Stimulated activated CD4-positive, alpha-beta T cell treated with anti-CD3 and anti-CD28 coated beads, Interleukin-15, amount 100 ng/mL, for 24 hours (primary cell): ENCODE measurements around the gene RNF34.

Experiments
- DNase-seq: peaks from one replicate; pipeline ENCODE4 v3.0.0-alpha.2; 2020

RNF34 gene

GRCh38 chr12:121390856-121391255 lies 9.1 kb upstream of the RNF34 start:
- DNase-seq = no peak

DNA sequence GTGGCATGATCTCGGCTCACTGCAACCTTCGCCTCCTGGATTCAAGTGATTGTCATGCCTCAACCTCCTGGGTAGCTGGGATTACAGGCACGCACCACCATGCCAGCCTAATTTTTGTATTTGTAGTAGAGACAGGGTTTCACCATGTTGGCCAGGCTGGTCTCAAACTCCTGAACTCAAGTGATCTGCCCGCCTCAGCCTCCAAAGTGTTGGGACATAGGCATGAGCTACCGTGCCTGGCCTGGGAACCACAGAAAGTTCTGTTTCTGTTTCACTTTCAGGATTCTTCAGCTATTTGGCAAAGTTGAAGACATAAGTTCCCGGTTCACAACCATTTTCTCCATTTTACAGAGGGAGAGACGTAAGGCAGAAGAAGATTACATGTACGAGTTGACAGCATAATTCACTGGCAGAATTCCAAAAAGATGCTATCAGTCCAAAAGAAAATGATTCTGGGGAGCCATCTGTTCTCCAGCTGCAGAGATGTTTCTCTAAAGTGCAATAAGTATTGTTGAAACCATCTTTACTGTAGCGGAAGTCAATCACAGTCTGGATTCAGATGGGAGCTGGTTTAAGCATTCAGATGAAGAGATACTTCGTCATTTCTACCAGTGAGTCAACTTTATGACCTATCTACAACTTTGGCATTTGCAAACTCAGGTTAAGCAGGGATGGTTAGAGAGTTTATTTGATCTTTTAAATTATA lies 8.1 kb upstream of the RNF34 start:
- DNase-seq = peak; percentile 51

GRCh38 chr12:121392325-121392716 lies 7.6 kb upstream of the RNF34 start:
- DNase-seq = no peak

DNA sequence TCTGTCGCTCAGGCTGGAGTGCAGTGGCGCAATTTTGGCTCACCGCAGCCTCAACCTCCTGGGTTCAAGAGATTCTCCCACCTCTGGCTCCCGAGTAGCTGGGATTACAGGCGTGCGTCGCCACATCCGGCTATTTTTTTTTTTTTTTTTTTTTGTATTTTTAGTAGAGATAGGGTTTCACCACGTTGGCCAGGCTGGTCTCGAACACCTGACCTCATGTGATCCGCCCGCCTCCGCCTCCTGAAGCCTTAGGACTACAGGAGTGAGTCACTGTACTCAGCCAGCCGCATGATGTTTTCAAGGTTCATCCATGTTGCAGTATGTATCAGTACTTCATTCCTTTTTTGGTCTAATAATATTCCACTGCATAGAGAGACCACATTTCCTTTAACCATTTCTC lies 2.4 kb upstream of the RNF34 start:
- DNase-seq = peak; percentile 7

- no peak for DNase-seq
Measured at GRCh38 chr12:121398355-121398754, 1.6 kb upstream of the RNF34 start.

- peak; percentile 74 for DNase-seq
Measured at GRCh38 chr12:121400332-121401139, 618 bp downstream of the RNF34 start.

DNA sequence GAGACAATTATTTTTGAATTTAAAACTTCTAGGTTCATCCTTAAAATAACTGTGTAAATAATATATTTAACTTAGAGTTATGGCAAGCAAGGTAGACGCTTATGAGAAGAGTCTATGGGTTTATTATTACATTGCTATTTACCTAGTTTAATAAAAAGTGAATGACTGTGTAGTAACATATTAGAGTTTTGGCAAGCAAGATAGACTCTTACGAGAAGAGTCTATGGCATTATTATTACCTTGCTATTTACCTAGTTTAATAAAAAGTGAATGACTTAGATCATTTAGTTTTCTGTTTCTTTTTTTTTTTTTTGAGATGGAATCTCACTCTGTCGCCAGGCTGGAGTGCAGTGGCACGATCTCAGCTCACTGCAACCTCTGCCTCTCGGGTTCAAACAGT lies 3.8 kb downstream of the RNF34 start:
- DNase-seq = no peak

DNA sequence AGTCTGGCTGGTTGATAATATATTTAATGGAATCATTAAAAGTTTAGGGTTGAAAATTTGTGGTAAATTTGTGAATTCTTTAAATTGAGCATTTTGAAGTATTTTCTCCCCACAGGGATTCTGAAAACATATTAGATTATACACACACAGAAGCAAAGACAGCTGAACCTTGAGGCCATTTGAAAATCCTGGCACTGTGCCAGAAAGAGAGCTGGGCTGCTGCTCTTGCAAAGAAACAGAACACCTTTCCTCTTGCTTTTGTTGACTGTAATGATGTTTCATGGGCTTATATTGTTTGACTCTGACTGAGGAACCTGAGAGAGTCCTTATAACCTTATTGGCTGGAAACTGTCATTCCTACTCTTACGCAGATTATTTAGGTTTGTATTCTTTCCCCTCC lies 4.8 kb downstream of the RNF34 start:
- no peak for DNase-seq

GRCh38 chr12:121405211-121405610 lies 5.3 kb downstream of the RNF34 start:
- no peak for DNase-seq

DNA sequence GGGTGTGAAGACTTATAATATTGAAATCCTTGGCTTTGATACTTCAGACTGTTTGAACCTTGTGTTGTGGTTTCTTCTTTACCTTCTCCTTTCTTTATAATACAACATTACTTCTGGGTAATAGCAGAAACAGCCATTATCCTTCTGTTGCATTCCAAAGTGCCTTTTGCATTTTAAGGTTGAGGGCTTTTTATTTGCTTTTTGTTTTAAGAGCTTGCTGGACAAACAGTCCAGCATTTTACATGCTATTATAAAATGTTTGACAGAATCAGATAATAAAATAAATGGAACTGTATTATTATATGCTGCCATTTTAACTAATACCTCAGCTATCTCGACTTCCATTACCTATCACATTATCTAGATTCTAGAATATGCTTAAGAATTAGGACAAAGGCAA lies 14.0 kb downstream of the RNF34 start:
- DNase-seq = no peak

DNA sequence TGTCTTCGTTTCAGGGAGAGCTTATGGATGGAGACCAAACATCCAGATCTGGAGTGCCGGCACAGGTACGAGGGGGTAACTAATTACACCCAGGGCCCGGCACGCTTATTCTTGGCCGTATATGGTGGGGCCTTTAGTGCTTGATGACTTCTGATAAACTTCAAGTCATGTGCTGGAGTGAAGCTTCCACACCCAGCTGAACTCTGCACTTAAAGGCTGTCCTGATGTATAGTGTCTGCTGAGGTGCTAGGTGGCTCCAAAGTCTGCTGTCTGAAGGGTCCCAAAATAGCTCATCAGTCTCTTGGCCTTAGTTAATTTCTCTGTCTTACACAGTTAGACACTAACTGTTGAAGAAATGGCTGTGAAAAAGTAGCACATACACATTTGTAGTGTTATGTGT lies 17.9 kb downstream of the RNF34 start:
- no peak for DNase-seq

- no peak for DNase-seq
Measured at GRCh38 chr12:121420109-121420508, 20.2 kb downstream of the RNF34 start.

GRCh38 chr12:121423253-121423652 lies 23.3 kb downstream of the RNF34 start:
- DNase-seq = no peak

GRCh38 chr12:121423682-121424623 lies 24.0 kb downstream of the RNF34 start:
- DNase-seq = no peak

DNA sequence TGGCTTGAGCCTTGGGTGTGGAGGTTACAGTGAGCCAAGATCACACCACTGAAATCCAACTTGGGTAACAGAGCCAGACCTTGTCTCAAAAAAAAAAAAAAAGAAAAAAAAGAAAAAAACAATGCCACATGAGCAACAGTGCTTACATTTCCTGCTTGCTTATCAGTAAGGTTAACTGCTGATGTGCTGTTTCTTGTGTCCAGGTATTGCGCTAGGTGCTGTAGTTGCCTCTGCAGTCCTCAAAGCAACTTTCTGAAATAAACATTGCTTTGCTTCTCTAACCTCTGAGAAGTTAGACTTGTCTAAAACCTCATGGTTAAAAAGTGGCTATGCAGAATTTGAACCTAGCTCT lies 24.7 kb downstream of the RNF34 start:
- DNase-seq = no peak

GRCh38 chr12:121427556-121428050 lies 27.7 kb downstream of the RNF34 start:
- DNase-seq = no peak

GRCh38 chr12:121428883-121429282 lies 29.0 kb downstream of the RNF34 start:
- DNase-seq = no peak

DNA sequence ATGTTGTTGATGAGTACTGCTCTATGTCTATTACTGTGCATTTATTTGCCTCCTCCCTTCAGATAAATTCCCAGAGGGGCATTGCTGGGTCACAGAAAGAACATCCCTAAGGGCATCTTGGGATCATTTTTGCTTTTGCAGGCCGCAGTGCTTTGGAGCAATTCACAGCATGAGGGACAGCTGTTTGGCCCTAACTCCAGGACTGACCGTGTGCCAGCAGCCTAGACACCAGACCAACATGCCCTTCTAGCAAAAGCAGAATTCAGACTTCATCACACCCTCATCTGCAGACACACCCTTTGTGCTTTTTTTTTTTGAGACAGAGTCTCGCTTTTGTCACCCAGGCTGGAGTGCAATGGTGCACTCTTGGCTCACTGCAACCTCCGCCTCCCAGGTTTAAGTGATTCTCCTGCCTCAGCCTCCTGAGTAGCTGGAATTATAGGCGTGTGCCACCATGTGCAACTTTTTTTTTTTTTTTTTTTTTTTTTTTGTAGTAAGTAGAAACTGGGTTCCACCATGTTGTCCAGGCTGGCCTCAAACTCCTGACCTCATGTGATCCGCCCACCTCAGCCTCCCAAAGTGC lies 31.0 kb downstream of the RNF34 start:
- no peak for DNase-seq

DNA sequence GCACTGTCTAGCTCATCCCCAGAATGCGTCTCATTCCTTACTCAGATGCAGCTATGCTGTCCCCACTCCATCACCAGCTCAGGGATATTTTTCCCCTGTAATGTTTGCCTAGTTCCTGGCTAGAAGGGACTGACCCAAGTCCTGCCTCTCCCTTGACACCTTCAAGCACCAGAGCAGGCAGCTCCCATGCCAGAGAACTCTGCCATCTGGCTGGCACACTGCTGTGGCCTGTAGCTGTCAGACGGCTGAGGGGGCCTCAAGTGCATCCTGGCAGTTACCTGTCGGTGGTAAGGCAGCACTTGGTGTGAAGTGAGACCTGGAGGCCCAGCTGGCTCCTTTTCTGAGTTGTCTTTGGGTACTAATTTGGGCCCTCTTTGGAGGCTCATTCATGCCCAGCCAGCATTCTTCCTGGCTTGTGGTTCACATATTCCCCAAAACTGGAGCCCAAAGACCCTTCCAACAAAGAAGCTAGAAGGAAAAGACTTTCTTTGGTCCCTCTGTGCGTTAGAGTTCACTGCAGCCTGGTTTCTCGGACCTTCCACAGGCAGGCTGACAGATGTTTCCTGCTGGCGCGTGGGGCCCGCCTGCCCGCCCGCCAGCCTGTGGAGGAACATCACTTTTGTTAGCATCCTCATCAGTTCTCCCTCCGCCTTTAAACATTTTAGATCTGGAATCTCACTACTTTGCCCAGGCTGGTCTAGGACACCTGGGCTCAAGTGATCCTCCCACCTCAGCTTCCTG lies 33.0 kb downstream of the RNF34 start:
- no peak for DNase-seq

- DNase-seq = no peak
Measured at GRCh38 chr12:121436706-121437105, 36.8 kb downstream of the RNF34 start.

DNA sequence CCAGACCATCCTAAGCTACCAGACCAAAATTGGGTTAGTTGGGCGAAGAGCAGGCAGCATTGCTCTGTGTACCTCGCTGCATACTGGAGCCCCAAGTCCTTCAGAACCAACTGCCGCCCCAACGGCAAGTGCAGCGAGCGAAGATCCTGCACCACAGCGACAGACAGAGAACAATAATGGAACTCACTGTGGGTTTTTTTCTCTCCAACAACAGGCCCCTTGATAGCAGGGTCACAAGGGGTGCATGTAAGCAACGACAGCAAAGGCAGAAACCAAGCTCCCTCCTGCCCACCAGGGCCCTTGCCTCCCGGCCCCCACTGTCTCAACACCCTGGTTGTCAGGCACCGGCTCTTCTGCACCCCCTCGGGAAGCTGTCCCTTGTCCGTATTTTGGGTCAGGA lies 39.0 kb downstream of the RNF34 start:
- DNase-seq = no peak

- no peak for DNase-seq
Measured at GRCh38 chr12:121439715-121440114, 39.8 kb downstream of the RNF34 start.
